ENCODE measurements around the gene MRPS18A.

Gene MRPS18A

GRCh38 chr6:43727634-43728033, 40.0 kb upstream of the MRPS18A start:
- no peaks in the 10 kb centered on the region for H4K20me1 ChIP-seq (ENCODE audit: insufficient read depth, low read length)
- H3K27ac ChIP-seq (ENCODE audit: low read depth, low read length, poor library complexity, severe bottlenecking): no peak overlapping the region
- H2AFZ ChIP-seq (ENCODE audit: low read length): no peak overlapping the region
- TF ChIP-seq CTCF (IDR thresholded peaks at IDR 0.05; ENCODE audit: low read length) (no peak), EZH2 (IDR thresholded peaks at IDR 0.05; ENCODE audit: borderline replicate concordance, low read length) (no peak)
- no peaks in the 10 kb centered on the region for H3F3A ChIP-seq (ENCODE audit: insufficient read depth, low read length)
- H3K79me2 ChIP-seq (ENCODE audit: insufficient read depth, low read length): no peaks in the 10 kb centered on the region
- H3K4me3 ChIP-seq (ENCODE audit: low read depth, low read length, poor library complexity, severe bottlenecking): no peak overlapping the region
- no peaks in the 10 kb centered on the region for H3K9me2 ChIP-seq (ENCODE audit: low read depth, low read length)
- peaks cover 19% of the 10 kb centered on the region for H3K4me1 ChIP-seq (ENCODE audit: insufficient read depth, low read length, severe bottlenecking)
- H3K36me3 ChIP-seq (ENCODE audit: insufficient read depth, low read length): no peaks in the 10 kb centered on the region
- no peak overlapping the region for H3K4me2 ChIP-seq (ENCODE audit: low read length)
- peaks cover 8% of the 10 kb centered on the region; the same call in 1 of the 2 replicates for H3K9me3 ChIP-seq (ENCODE audit: low read length)
- no peak overlapping the region for H3K9ac ChIP-seq (ENCODE audit: low read length)
- no peaks in the 10 kb centered on the region for H3K27me3 ChIP-seq (ENCODE audit: insufficient read depth, low read length)

- no peak overlapping the region for H2AFZ ChIP-seq (ENCODE audit: low read length)
- TF ChIP-seq CTCF (IDR thresholded peaks at IDR 0.05; ENCODE audit: low read length) (no peak), EZH2 (IDR thresholded peaks at IDR 0.05; ENCODE audit: borderline replicate concordance, low read length) (no peak)
Measured at GRCh38 chr6:43725643-43726580, 38.3 kb upstream of the MRPS18A start.

GRCh38 chr6:43724914-43725642, 37.5 kb upstream of the MRPS18A start:
- Histone ChIP-seq H3K27me3 (ENCODE audit: insufficient read depth, low read length) (no peaks in the 10 kb centered on the region; the same call in 1 of the 2 replicates), H3F3A (ENCODE audit: insufficient read depth, low read length) (no peaks in the 10 kb centered on the region), H3K9me2 (ENCODE audit: low read depth, low read length) (no peaks in the 10 kb centered on the region), H3K36me3 (ENCODE audit: insufficient read depth, low read length) (no peaks in the 10 kb centered on the region), H4K20me1 (ENCODE audit: insufficient read depth, low read length) (no peaks in the 10 kb centered on the region), H3K9me3 (ENCODE audit: low read length) (no peaks in the 10 kb centered on the region), H3K9ac (ENCODE audit: low read length) (peak overlapping the region; percentile 23; the same call in 1 of the 2 replicates), H3K27ac (ENCODE audit: low read depth, low read length, poor library complexity, severe bottlenecking) (no peak overlapping the region), H2AFZ (ENCODE audit: low read length) (no peak overlapping the region), H3K4me2 (ENCODE audit: low read length) (peak overlapping the region; percentile 45; the same call in 1 of the 2 replicates), H3K4me3 (ENCODE audit: low read depth, low read length, poor library complexity, severe bottlenecking) (peak overlapping the region; percentile 14), H3K4me1 (ENCODE audit: insufficient read depth, low read length, severe bottlenecking) (peaks cover 19% of the 10 kb centered on the region), H3K79me2 (ENCODE audit: insufficient read depth, low read length) (no peaks in the 10 kb centered on the region)
- TF ChIP-seq EZH2 (IDR thresholded peaks at IDR 0.05; ENCODE audit: borderline replicate concordance, low read length): no peak
- no peak for TF ChIP-seq CTCF (IDR thresholded peaks at IDR 0.05; ENCODE audit: low read length)

More at GRCh38 chr6:43725643-43726580, 38.3 kb upstream of the MRPS18A start:
- Histone ChIP-seq H3K4me1 (ENCODE audit: insufficient read depth, low read length, severe bottlenecking) (peaks cover 19% of the 10 kb centered on the region), H3K27me3 (ENCODE audit: insufficient read depth, low read length) (no peaks in the 10 kb centered on the region), H3K27ac (ENCODE audit: low read depth, low read length, poor library complexity, severe bottlenecking) (no peak overlapping the region), H3K4me2 (ENCODE audit: low read length) (no peak overlapping the region; the same call in 1 of the 2 replicates), H3K9ac (ENCODE audit: low read length) (no peak overlapping the region), H3K9me2 (ENCODE audit: low read depth, low read length) (no peaks in the 10 kb centered on the region), H3K9me3 (ENCODE audit: low read length) (peaks cover 5% of the 10 kb centered on the region; the same call in 1 of the 2 replicates), H4K20me1 (ENCODE audit: insufficient read depth, low read length) (no peaks in the 10 kb centered on the region), H3K79me2 (ENCODE audit: insufficient read depth, low read length) (no peaks in the 10 kb centered on the region), H3K4me3 (ENCODE audit: low read depth, low read length, poor library complexity, severe bottlenecking) (no peak overlapping the region), H3K36me3 (ENCODE audit: insufficient read depth, low read length) (no peaks in the 10 kb centered on the region), H3F3A (ENCODE audit: insufficient read depth, low read length) (no peaks in the 10 kb centered on the region)
